Measurements from ENCODE around the gene DPYSL3.

- TF ChIP-seq CTCF (IDR thresholded peaks at IDR 0.05; ENCODE audit: low read length): no peak
- no peak for TF ChIP-seq EZH2 (optimal IDR thresholded peaks at IDR 0.05; ENCODE audit: low read depth, low read length)
- TF ChIP-seq EZH2phosphoT487 (IDR thresholded peaks at IDR 0.05; ENCODE audit: low read length): no peak
Measured at GRCh38 chr5:147555176-147555575, 45.3 kb upstream of the DPYSL3 start.
